Left lobe of liver (tissue), 2 donors: Measurements from ENCODE around the gene NLRP6. TPM values are rescaled to one million over a fixed set of nuclear protein-coding genes. Genes with fewer than 3 reads are reported as not detected.
"Not testable (repeated sequence)": the region's sequence is repeated elsewhere in the genome, so short reads cannot be mapped to it uniquely, and the experiment has no call there.

Experiments
- ATAC-seq: fragments of 200-7000 bp; cut with Tn5 transposase; one replicate; pipeline ENCODE4 v1.9.1; 2020; ENCODE audit warnings: mild to moderate bottlenecking, moderate library complexity
- DNase-seq: peaks from one replicate; pipeline ENCODE4 v3.0.0-alpha.2; 2020; ENCODE audit warnings: low spot score
- total RNA-seq: library from RNA; stranded (reverse); gene quantifications from one replicate; pipeline ENCODE4 v1.2.1, GENCODE V29; 2021
- donor health status: DM: no; HTN: no; CAD: no; lungs with moderate emphysema.
- donor health status: DM: no; HTN: yes; CAD: no.

NLRP6 gene
- total RNA-seq, 1 donor from 2014 or later = 1.9 TPM

DNA sequence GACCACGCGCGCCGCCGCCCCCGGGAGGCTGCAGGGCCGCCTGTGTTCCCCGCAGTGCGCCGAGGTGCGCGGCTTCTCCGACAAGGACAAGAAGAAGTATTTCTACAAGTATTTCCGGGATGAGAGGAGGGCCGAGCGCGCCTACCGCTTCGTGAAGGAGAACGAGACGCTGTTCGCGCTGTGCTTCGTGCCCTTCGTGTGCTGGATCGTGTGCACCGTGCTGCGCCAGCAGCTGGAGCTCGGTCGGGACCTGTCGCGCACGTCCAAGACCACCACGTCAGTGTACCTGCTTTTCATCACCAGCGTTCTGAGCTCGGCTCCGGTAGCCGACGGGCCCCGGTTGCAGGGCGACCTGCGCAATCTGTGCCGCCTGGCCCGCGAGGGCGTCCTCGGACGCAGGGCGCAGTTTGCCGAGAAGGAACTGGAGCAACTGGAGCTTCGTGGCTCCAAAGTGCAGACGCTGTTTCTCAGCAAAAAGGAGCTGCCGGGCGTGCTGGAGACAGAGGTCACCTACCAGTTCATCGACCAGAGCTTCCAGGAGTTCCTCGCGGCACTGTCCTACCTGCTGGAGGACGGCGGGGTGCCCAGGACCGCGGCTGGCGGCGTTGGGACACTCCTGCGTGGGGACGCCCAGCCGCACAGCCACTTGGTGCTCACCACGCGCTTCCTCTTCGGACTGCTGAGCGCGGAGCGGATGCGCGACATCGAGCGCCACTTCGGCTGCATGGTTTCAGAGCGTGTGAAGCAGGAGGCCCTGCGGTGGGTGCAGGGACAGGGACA is 2.7 kb downstream of the NLRP6 start:
- no peak for ATAC-seq
- DNase-seq = peak; percentile 48

DNA sequence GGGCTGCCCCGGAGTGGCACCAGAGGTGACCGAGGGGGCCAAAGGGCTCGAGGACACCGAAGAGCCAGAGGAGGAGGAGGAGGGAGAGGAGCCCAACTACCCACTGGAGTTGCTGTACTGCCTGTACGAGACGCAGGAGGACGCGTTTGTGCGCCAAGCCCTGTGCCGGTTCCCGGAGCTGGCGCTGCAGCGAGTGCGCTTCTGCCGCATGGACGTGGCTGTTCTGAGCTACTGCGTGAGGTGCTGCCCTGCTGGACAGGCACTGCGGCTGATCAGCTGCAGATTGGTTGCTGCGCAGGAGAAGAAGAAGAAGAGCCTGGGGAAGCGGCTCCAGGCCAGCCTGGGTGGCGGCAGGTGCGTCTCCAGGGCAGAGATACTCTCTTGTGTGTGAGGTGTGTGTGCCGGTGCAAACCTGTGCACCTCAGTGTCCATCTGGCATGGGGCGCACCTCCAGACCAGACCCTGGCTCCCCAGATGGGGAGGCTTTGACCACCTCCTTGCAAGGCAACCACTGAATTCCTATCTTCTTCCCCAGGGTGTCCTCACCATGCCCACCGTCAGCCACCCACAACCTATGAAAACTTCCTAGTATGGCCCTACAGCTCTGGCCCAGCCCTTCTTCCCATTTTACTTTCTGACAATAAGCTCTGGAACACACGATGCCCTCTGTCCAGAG is 3.4 kb downstream of the NLRP6 start:
- peak; percentile 46 for DNase-seq
- ATAC-seq = no peak

DNA sequence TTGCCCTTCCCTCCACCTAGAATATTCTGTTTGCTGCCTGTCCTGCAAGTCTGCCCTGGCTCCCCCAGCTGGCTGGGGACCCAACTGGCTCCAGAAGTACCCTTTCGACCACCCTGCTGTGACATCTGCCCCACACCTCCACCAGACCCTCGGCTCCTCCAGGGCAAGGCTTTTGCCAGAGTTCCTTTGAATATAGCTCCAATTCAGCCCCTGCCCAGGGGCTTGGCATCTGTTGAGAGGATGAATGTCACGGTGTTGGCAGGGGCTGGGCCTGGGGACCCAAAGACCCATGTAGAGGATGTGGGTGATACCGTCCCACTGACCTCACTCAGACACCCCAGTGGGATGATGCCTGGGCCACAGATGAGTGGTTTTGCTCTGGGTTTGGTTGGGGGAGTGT is 4.0 kb downstream of the NLRP6 start:
- ATAC-seq (no peak), DNase-seq (peak; percentile 37)

- ATAC-seq (no peak), DNase-seq (peak; percentile 46)
Measured at GRCh38 chr11:282630-283360, 4.6 kb downstream of the NLRP6 start.

DNA sequence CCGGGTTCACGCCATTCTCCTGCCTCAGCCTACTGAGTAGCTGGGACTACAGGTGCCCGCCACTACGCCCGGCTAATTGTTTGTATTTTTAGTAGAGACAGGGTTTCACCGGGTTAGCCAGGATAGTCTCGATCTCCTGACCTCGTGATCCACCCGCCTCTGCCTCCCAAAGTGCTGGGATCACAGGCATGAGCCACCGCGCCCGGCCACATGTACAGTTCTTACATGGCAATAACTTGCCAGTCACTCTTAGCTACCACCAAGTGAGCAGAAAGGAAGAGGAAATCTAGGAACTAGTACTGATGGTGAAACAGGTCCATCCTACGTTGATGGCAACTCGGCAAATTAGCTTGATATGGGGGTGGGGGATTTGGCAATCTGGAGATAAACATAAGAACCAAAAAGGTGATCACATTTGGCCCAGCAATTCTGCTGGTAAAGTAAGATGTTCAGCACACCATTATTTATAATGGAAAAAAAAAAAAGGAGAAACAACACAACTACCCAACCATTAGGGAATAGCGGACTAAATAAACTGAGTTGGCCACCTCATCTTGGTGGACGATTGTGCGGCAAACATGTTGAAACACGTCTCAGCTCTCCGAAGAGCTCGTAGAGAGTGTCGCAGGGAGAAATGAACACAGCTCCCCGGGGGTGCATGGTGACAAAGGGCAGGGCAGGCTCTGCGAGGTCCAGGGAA is 5.3 kb downstream of the NLRP6 start:
- ATAC-seq = no peak
- DNase-seq = peak; percentile 43

DNA sequence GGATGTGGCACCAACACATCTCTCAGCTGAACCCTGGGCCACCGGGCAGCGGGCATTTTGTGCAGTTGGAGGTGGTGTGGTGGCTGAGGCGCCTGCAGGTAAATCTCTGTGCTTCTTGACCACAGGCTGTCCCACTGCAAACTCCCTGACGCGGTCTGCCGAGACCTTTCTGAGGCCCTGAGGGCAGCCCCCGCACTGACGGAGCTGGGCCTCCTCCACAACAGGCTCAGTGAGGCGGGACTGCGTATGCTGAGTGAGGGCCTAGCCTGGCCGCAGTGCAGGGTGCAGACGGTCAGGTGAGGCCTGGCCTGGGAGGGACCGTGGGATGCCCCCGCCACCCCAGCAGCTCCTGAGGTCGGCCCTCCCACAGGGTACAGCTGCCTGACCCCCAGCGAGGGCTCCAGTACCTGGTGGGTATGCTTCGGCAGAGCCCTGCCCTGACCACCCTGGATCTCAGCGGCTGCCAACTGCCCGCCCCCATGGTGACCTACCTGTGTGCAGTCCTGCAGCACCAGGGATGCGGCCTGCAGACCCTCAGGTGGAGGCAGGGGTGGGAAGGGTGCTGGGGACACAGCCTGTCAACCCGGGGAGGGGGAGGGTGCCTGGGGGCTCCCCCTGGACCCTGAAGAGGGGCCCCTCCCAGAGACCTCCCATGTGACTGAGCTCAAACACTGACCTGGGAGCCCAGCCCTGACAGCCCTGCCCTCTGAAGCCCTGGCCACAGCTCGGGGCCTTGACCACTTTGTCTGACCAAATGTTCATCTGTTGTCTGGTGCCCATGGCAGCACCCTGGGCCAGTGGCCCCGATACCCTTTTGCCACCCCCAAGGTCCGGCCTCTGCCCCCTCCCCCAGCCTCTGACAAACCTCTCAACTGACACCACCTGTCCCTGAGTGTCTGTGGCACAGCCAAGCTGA is 6.2 kb downstream of the NLRP6 start:
- ATAC-seq (no peak), DNase-seq (peak; percentile 48)

GRCh38 chr11:285021-285893 is 7.0 kb downstream of the NLRP6 start:
- DNase-seq (peak; percentile 44), ATAC-seq (no peak)

- DNase-seq (peak; percentile 42), ATAC-seq (no peak)
Measured at GRCh38 chr11:285894-286220, 7.7 kb downstream of the NLRP6 start.

GRCh38 chr11:286977-287820 is 9.0 kb downstream of the NLRP6 start:
- not testable (repeated sequence) for ATAC-seq
- DNase-seq = peak; percentile 46

DNA sequence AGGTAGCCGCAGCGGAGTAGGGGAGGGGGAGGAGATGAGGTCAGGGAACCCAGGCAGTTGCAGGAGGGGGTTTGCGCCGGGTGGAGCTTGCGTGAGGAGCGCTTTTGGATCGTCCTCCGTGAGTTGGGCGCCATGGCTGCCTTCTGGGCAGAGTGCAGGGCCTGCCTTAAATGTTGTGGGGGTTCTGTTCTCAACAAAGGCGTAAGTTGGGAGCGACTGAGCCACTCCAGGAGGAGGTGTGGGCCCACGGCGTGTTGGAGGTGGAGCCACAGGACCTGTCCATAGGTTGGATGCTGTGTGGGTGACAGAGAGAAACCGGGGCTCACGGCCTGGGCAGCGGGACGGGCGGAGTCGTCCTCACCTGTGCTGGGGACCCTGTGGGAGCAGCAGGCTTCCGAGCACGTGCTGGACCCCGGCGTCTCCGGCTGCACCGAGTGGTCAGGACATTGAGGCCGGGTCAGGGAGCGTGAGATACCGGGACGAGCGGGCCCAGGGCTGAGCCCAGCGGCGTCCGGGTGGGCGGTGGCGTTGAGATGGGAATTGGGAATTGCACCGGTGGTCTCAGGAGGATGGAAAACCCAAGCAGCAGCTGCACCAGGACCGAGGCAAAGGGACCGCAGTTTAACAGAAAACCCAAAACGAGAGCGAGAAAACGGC is 9.7 kb downstream of the NLRP6 start:
- ATAC-seq = peak; percentile 28
- peak; percentile 63 for DNase-seq

- DNase-seq (peak; percentile 83), ATAC-seq (peak; percentile 93)
Measured at GRCh38 chr11:288478-289397, 10.5 kb downstream of the NLRP6 start, which contains the start of gene PGGHG. PGGHG (plus strand) TSS chr11:289126; CDS start chr11:289817, 691 bp downstream.

- no peak for ATAC-seq
- peak; percentile 45 for DNase-seq
Measured at GRCh38 chr11:289398-289711, 11.1 kb downstream of the NLRP6 start.

GRCh38 chr11:289712-290620 is 11.8 kb downstream of the NLRP6 start:
- DNase-seq (no peak), ATAC-seq (no peak)

- ATAC-seq (no peak), DNase-seq (no peak)
Measured at GRCh38 chr11:290621-291231, 12.5 kb downstream of the NLRP6 start.
